HCT116 (cell line): Measurements from ENCODE around the gene CASP7. TPM values are rescaled to one million over a fixed set of nuclear protein-coding genes. Genes with fewer than 3 reads are reported as not detected.

Experiments
- ATAC-seq: fragments of 200-7000 bp; cut with Tn5 transposase; 2 replicates; pipeline ENCODE4 v1.9.1; 2020; ENCODE audit warnings: mild to moderate bottlenecking, moderate library complexity
- BruUV-seq: library from RNA; stranded (reverse); fragments of 400-500 nt; replicated peaks from 2 replicates; lab custom pipeline; 2021; lab: Mats Ljungman, UMichigan
- CTCF ChIA-PET: fragments of 300-600 bp; sonication (Branson Sonifier 250); formaldehyde crosslinking; loops from one replicate; lab custom pipeline; 2021; ENCODE audit warnings: antibody characterized with exemption; lab: Charles Lee
- POLR2A ChIA-PET: fragments of 300-600, 350-600 bp; sonication (Branson Sonifier 250); formaldehyde crosslinking; loops from one replicate; lab custom pipeline; 2021; ENCODE audit warnings: antibody characterized with exemption; lab: Charles Lee
- RAD21 ChIA-PET, 2 experiments: fragments of 300-600 bp; sonication (Branson Sonifier 250); formaldehyde crosslinking; loops; one replicate each; lab custom pipeline; 2023; ENCODE audit warnings: low total read pairs in 2 of 2; ENCODE audit not compliant: uncharacterized antibody in 2 of 2, unreplicated experiment in 2 of 2, low non-redundant PET in 1 of 2; lab: Charles Lee
- DNase-seq: peaks from one replicate; pipeline ENCODE4 v3.0.0-alpha.2; 2010; ENCODE audit warnings: low read depth, low spot score
- H2AFZ ChIP-seq: fragments of 200-600 bp; shearing (Covaris generic), sonication (generic); 2 replicates; pipeline ENCODE4 v1.6.1; 2017; ENCODE audit warnings: low read depth, mixed run types, mixed read lengths, antibody characterized with exemption, low read length; ENCODE audit not compliant: poor library complexity, severe bottlenecking
- H3K27ac ChIP-seq: 2 replicates; pipeline ENCODE4 v1.5.1; 2012; ENCODE audit warnings: low read depth, low read length
- H3K27me3 ChIP-seq: fragments of 200-600 bp; sonication (generic); 2 replicates; pipeline ENCODE4 v1.6.1; 2016; ENCODE audit warnings: mixed run types, low read length, mixed read lengths; ENCODE audit not compliant: insufficient read depth
- H3K36me3 ChIP-seq, 2 experiments: fragments of 200-500 bp in 1 of 2; fragments of 200-600 bp in 1 of 2; sonication (Bioruptor generic) in 1 of 2; sonication (generic) in 1 of 2; 2 replicates each; pipeline versions ENCODE4 v1.5.1 to v1.6.1; 2014 to 2016; ENCODE audit warnings: low read length in 2 of 2, inconsistent platforms in 1 of 2, mixed read lengths in 1 of 2, mixed run types in 1 of 2; ENCODE audit not compliant: insufficient read depth in 2 of 2, control insufficient read depth in 1 of 2
- H3K4me1 ChIP-seq, 2 experiments: fragments of 200-600 bp in 1 of 2; sonication (generic) in 1 of 2; 2 replicates each; pipeline versions ENCODE4 v1.5.1 to v1.6.1; 2012 to 2017; ENCODE audit warnings: low read length in 2 of 2, inconsistent platforms in 1 of 2, mild to moderate bottlenecking in 1 of 2, mixed read lengths in 1 of 2, mixed run types in 1 of 2, moderate library complexity in 1 of 2; ENCODE audit not compliant: insufficient read depth in 2 of 2, control insufficient read depth in 1 of 2
- H3K4me2 ChIP-seq: fragments of 200-600 bp; sonication (generic); 2 replicates; pipeline ENCODE4 v1.6.1; 2017; ENCODE audit warnings: mixed run types, low read length, mixed read lengths
- H3K4me3 ChIP-seq, 2 experiments: fragments of 200-600 bp in 1 of 2; sonication (generic) in 1 of 2; replicated peaks in 1 of 2; 2 replicates each; pipeline ENCODE4 v1.5.1; 2011 to 2016; ENCODE audit warnings: low read length in 2 of 2, control low read depth in 1 of 2, low read depth in 1 of 2, mild to moderate bottlenecking in 1 of 2, mixed read lengths in 1 of 2, mixed run types in 1 of 2
- H3K79me2 ChIP-seq: fragments of 200-600 bp; sonication (generic); 2 replicates; pipeline ENCODE4 v1.6.1; 2017; ENCODE audit warnings: mild to moderate bottlenecking, mixed run types, low read length, moderate library complexity, mixed read lengths; ENCODE audit not compliant: insufficient read depth
- H3K9ac ChIP-seq: fragments of 200-600 bp; sonication (generic); 2 replicates; pipeline ENCODE4 v1.6.1; 2016; ENCODE audit warnings: low read length, mixed read lengths
- H3K9me2 ChIP-seq: fragments of 200-600 bp; sonication (generic), shearing (Covaris generic); 2 replicates; pipeline ENCODE4 v1.6.1; 2017; ENCODE audit warnings: mixed run types, mild to moderate bottlenecking, moderate library complexity; ENCODE audit not compliant: insufficient read depth
- H3K9me3 ChIP-seq, 2 experiments: fragments of 200-500 bp in 1 of 2; fragments of 200-600 bp in 1 of 2; sonication (Bioruptor generic) in 1 of 2; sonication (generic) in 1 of 2; 2 replicates each; pipeline ENCODE4 v1.6.1; 2014 to 2017; ENCODE audit warnings: low read length in 2 of 2, mixed read lengths in 2 of 2, inconsistent platforms in 1 of 2, low read depth in 1 of 2, mild to moderate bottlenecking in 1 of 2, mixed run types in 1 of 2, moderate library complexity in 1 of 2; ENCODE audit not compliant: control insufficient read depth in 1 of 2, insufficient read depth in 1 of 2
- H4K20me1 ChIP-seq: fragments of 200-600 bp; sonication (generic), shearing (Covaris generic); 2 replicates; pipeline ENCODE4 v1.6.1; 2017; ENCODE audit warnings: mixed run types, mild to moderate bottlenecking, moderate library complexity; ENCODE audit not compliant: insufficient read depth
- ATF3 ChIP-seq: IDR thresholded peaks from 2 replicates; pipeline ENCODE4 v1.6.1; 2012
- CBX3 ChIP-seq: IDR thresholded peaks from 2 replicates; pipeline ENCODE4 v1.6.1; 2012; ENCODE audit warnings: low read depth
- CEBPB ChIP-seq: IDR thresholded peaks from 2 replicates; pipeline ENCODE4 v1.6.1; 2012; ENCODE audit warnings: low read depth
- ELF1 ChIP-seq: IDR thresholded peaks from 2 replicates; pipeline ENCODE4 v1.6.1; 2012; ENCODE audit warnings: low read depth, borderline replicate concordance
- EZH2 ChIP-seq: fragments of 200-600 bp; sonication (generic); IDR thresholded peaks from 2 replicates; pipeline ENCODE4 v1.6.1; 2017; ENCODE audit warnings: antibody characterized with exemption, mixed run types
- EZH2phosphoT487 ChIP-seq: fragments of 200-600 bp; IDR thresholded peaks from 2 replicates; pipeline ENCODE4 v1.6.1; 2018; ENCODE audit warnings: antibody characterized with exemption, borderline replicate concordance
- JUND ChIP-seq: IDR thresholded peaks from 2 replicates; pipeline ENCODE4 v1.6.1; 2012
- MAX ChIP-seq: IDR thresholded peaks from 2 replicates; pipeline ENCODE4 v1.6.1; 2012
- POLR2A ChIP-seq: IDR thresholded peaks from 2 replicates; pipeline ENCODE4 v1.7.0; 2011; ENCODE audit warnings: borderline replicate concordance; ENCODE audit not compliant: insufficient read depth, insufficient read length; ENCODE audit errors: extremely low read depth
- POLR2AphosphoS5 ChIP-seq: IDR thresholded peaks from 2 replicates; pipeline ENCODE4 v1.6.1; 2011; ENCODE audit warnings: mild to moderate bottlenecking, low read depth, low read length, moderate library complexity
- RAD21 ChIP-seq: IDR thresholded peaks from 2 replicates; pipeline ENCODE4 v1.6.1; 2012; ENCODE audit warnings: low read depth, mild to moderate bottlenecking
- REST ChIP-seq: IDR thresholded peaks from 2 replicates; pipeline ENCODE4 v1.6.1; 2012; ENCODE audit warnings: low read depth
- SIN3A ChIP-seq: IDR thresholded peaks from 2 replicates; pipeline ENCODE4 v1.6.1; 2012; ENCODE audit warnings: low read depth
- SRF ChIP-seq: IDR thresholded peaks from 2 replicates; pipeline ENCODE4 v1.6.1; 2012; ENCODE audit warnings: low read depth
- TCF7L2 ChIP-seq: IDR thresholded peaks from 2 replicates; pipeline ENCODE4 v1.7.0; 2011; ENCODE audit warnings: borderline replicate concordance, inconsistent platforms; ENCODE audit not compliant: insufficient read depth, insufficient read length; ENCODE audit errors: extremely low read depth
- ZBTB33 ChIP-seq: IDR thresholded peaks from 2 replicates; pipeline ENCODE4 v1.6.1; 2011; ENCODE audit warnings: mild to moderate bottlenecking, low read length, moderate library complexity; ENCODE audit not compliant: insufficient replicate concordance; ENCODE audit errors: extremely low read depth
- ZFX ChIP-seq: fragments of 450-650 bp; IDR thresholded peaks from 2 replicates; pipeline ENCODE4 v1.6.1; 2017
- intact Hi-C: fragments of 100-400 bp; cut with micrococcal nuclease; formaldehyde crosslinking; loops from 2 replicates; pipeline ENCODE4 v1.10.0; 2022
- total RNA-seq: library from RNA; stranded (reverse); gene quantifications from one replicate; pipeline ENCODE4 v1.2.1, GENCODE V29; 2021; ENCODE audit not compliant: unreplicated experiment

Gene CASP7
- total RNA-seq, 1 experiment from 2014 or later: 30.5 TPM

GRCh38 chr10:113648478-113648877 is 31.2 kb upstream of the CASP7 start:
- H3K4me3 ChIP-seq: no peak overlapping the region
- no peaks in the 10 kb centered on the region for H4K20me1 ChIP-seq
- no peak overlapping the region for H3K4me2 ChIP-seq
- intact Hi-C loops: no loop called here
- H3K9me2 ChIP-seq: no peaks in the 10 kb centered on the region
- H2AFZ ChIP-seq: no peak overlapping the region
- no peak for ATAC-seq
- RAD21 ChIA-PET: no interaction called here
- H3K27me3 ChIP-seq: no peaks in the 10 kb centered on the region
- no peaks in the 10 kb centered on the region for H3K36me3 ChIP-seq
- no peak for DNase-seq
- no peaks in the 10 kb centered on the region for H3K9me3 ChIP-seq
- BruUV-seq: no TSS peak
- H3K79me2 ChIP-seq: no peaks in the 10 kb centered on the region
- H3K4me1 ChIP-seq: peaks cover 3 to 12% of the 10 kb centered on the region in 2 experiments; a peak in 2 of 4 replicates
- POLR2A ChIA-PET: no interaction called here
- H3K9ac ChIP-seq: no peak overlapping the region
- TF ChIP-seq SIN3A: no peak
- TF ChIP-seq ZFX: no peak
- TF ChIP-seq EZH2: no peak
- TF ChIP-seq EZH2phosphoT487: no peak
- TF ChIP-seq JUND: no peak
- TF ChIP-seq TCF7L2: no peak
- TF ChIP-seq SRF: no peak
- CTCF ChIA-PET: no interaction called here
- no peak overlapping the region for H3K27ac ChIP-seq

- Histone ChIP-seq H2AFZ (no peak overlapping the region), H3K9me2 (no peaks in the 10 kb centered on the region), H4K20me1 (no peaks in the 10 kb centered on the region), H3K4me2 (no peak overlapping the region), H3K27me3 (0 out of 2 replicates have a peak, but pooled peaks cover 5% of the 10 kb centered on the region), H3K79me2 (no peaks in the 10 kb centered on the region), H3K9ac (no peak overlapping the region), H3K4me3 (no peak overlapping the region), H3K27ac (no peak overlapping the region), H3K4me1 (0 out of 4 replicates have a peak, but pooled peaks cover 0 to 4% of the 10 kb centered on the region in 2 experiments), H3K9me3 (no peaks in the 10 kb centered on the region), H3K36me3 (no peaks in the 10 kb centered on the region)
- RAD21 ChIA-PET: no interaction called here
- ATAC-seq (no peak), DNase-seq (no peak)
- CTCF ChIA-PET: no interaction called here
- intact Hi-C loops: no loop called here
- BruUV-seq: no TSS peak
- POLR2A ChIA-PET: no interaction called here
- TF ChIP-seq RAD21 (no peak), MAX (no peak), POLR2AphosphoS5 (no peak), CEBPB (no peak), REST (no peak), JUND (no peak), ZFX (no peak), SRF (no peak), EZH2 (no peak), ATF3 (no peak), POLR2A (no peak), ZBTB33 (no peak), ELF1 (no peak), CBX3 (no peak)
These were observed 29.5 kb upstream of the CASP7 start for GRCh38 chr10:113650172-113650571.
